ENCODE measurements around the gene PTPRE.

The PTPRE gene

GRCh38 chr10:128029731-128030369 is 122.9 kb downstream of the PTPRE start:
- DNase-seq: no peak
- Mint-ChIP-seq H3K9me3 (no peaks in the 10 kb centered on the region), H3K4me3 (no peak overlapping the region), H3K27ac (peak overlapping the region; percentile 57 to 69), H3K27me3 (no peaks in the 10 kb centered on the region), H3K4me1 (peaks cover 49% of the 10 kb centered on the region)
- no peak for ATAC-seq

DNA sequence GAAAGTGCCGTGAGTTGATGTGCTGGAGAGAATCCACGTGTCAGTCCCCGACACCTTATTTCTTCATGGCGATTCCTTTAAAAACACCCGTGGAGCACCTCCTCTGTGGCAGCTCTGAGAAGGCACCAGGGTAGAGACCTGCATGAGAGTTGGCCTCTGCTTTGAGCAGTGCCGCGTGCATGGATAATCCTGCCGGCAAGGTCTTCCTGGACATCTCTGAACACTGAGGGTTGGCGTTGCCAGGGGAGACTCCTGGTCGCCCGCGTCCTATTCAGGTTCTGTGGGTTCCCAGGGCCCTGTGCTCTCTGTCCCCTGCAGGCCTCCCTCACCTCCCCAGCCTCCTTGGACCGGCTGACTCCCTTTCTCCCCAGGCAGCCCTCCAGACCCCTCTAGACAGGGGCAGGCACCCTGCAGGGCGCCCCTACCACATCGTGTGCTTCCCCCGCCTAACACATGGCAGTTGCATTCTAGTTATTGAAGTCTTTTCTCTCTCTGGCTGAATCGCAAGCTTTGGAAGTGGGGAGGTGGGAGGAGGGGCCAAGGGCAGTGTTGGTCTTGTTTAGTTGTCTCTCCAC is 123.7 kb downstream of the PTPRE start:
- Mint-ChIP-seq H3K4me1 (peaks cover 49% of the 10 kb centered on the region), H3K4me3 (no peak overlapping the region), H3K27me3 (no peaks in the 10 kb centered on the region), H3K9me3 (no peaks in the 10 kb centered on the region), H3K27ac (peak overlapping the region in 1 of 2 donors; percentile 78)
- ATAC-seq (peak; percentile 17), DNase-seq (no peak)

DNA sequence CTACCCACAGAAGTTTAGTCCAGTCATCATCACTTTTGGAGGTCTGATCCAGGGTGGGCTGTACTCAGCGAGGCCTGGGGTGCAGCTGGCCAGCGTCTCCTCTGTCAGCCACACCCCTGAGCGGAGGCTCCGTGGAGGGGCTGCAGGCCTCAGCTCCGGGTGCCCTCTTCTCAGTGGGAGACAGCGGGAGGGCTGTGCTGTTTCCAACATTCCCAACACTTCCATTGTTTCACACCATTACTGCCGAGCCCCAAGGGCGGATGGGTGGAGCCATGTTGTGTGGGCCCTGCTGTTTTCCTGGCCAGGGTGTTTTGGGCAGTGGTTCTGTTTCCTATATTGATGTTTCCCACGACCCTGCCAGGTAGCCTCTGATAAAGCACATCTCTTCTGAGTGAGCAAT is 124.3 kb downstream of the PTPRE start:
- H3K4me1 Mint-ChIP-seq: peaks cover 49% of the 10 kb centered on the region
- H3K27ac Mint-ChIP-seq: peak overlapping the region in 1 of 2 donors; percentile 76
- no peaks in the 10 kb centered on the region for H3K27me3 Mint-ChIP-seq
- DNase-seq: no peak
- H3K4me3 Mint-ChIP-seq: no peak overlapping the region
- no peak for ATAC-seq
- no peaks in the 10 kb centered on the region for H3K9me3 Mint-ChIP-seq

GRCh38 chr10:128032466-128032865 is 125.6 kb downstream of the PTPRE start:
- Mint-ChIP-seq H3K27me3 (no peaks in the 10 kb centered on the region), H3K9me3 (no peaks in the 10 kb centered on the region), H3K4me3 (no peak overlapping the region), H3K4me1 (peaks cover 42% of the 10 kb centered on the region), H3K27ac (peak overlapping the region in 1 of 2 donors; percentile 7)
- ATAC-seq: no peak
- DNase-seq: no peak

GRCh38 chr10:128035557-128035973 is 128.7 kb downstream of the PTPRE start:
- peaks cover 15% of the 10 kb centered on the region for H3K4me1 Mint-ChIP-seq

GRCh38 chr10:128036011-128036615 is 129.2 kb downstream of the PTPRE start:
- peaks cover 15% of the 10 kb centered on the region for H3K4me1 Mint-ChIP-seq
- DNase-seq (no peak), ATAC-seq (no peak)
- no peak overlapping the region for H3K4me3 Mint-ChIP-seq
- peak overlapping the region; percentile 34 to 69 for H3K27ac Mint-ChIP-seq
- no peaks in the 10 kb centered on the region for H3K27me3 Mint-ChIP-seq
- no peaks in the 10 kb centered on the region for H3K9me3 Mint-ChIP-seq

More at GRCh38 chr10:128035557-128035973, 128.7 kb downstream of the PTPRE start:
- Mint-ChIP-seq H3K27ac (no peak overlapping the region), H3K4me3 (no peak overlapping the region), H3K9me3 (no peaks in the 10 kb centered on the region), H3K27me3 (no peaks in the 10 kb centered on the region)
- DNase-seq (peak; percentile 52 to 58), ATAC-seq (peak; percentile 72)

GRCh38 chr10:128036746-128037543 is 130.0 kb downstream of the PTPRE start:
- no peaks in the 10 kb centered on the region for H3K9me3 Mint-ChIP-seq
- peak overlapping the region in 1 of 2 donors; percentile 49 for H3K27ac Mint-ChIP-seq
- DNase-seq (no peak), ATAC-seq (no peak)
- no peak overlapping the region for H3K4me3 Mint-ChIP-seq
- H3K4me1 Mint-ChIP-seq: peaks cover 18% of the 10 kb centered on the region
- no peaks in the 10 kb centered on the region for H3K27me3 Mint-ChIP-seq

DNA sequence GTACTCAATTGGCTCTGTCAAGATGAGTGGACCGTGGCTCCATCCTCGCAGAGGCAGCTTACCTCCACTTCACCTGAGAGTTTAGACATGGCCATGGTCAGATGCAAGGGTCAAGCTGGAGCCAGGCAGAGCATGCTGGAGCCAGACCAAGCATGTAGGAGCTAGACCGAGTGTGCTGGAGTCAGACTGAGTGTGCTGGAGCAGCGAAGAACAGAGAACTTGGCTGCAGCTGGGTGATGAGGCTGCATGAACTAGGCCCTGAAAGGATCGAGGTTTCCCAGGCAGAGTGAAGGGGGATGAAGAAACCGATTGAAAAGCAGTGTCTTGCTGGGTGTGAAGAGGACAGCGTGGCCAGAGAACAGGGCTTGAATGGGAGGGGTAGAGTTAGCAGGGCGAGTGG is 133.2 kb downstream of the PTPRE start:
- DNase-seq (no peak), ATAC-seq (no peak)
- H3K4me3 Mint-ChIP-seq: no peak overlapping the region
- peaks cover 26% of the 10 kb centered on the region for H3K4me1 Mint-ChIP-seq
- H3K27ac Mint-ChIP-seq: peak overlapping the region in 1 of 2 donors; percentile 50
- H3K9me3 Mint-ChIP-seq: no peaks in the 10 kb centered on the region
- no peaks in the 10 kb centered on the region for H3K27me3 Mint-ChIP-seq

DNA sequence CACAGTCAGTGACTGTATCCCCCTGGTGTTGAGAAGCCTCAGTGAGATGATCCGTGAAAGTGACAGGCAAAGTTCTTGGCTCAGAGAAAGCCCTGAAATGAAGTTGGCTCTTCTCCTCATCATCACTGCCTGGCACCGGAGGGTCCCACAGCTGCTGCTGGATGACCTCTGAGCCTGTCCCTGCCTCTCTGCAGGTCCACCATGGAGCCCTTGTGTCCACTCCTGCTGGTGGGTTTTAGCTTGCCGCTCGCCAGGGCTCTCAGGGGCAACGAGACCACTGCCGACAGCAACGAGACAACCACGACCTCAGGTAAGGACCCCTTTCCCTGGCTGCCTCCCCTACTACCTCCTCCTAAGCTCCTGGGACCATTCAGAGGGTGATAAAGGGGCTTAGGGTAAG is 133.8 kb downstream of the PTPRE start:
- no peaks in the 10 kb centered on the region for H3K9me3 Mint-ChIP-seq
- DNase-seq (no peak), ATAC-seq (no peak)
- H3K27ac Mint-ChIP-seq: no peak overlapping the region
- no peak overlapping the region for H3K4me3 Mint-ChIP-seq
- no peaks in the 10 kb centered on the region for H3K27me3 Mint-ChIP-seq
- peaks cover 28% of the 10 kb centered on the region for H3K4me1 Mint-ChIP-seq

GRCh38 chr10:128042131-128042610 is 135.3 kb downstream of the PTPRE start:
- no peak for DNase-seq
- H3K9me3 Mint-ChIP-seq: no peaks in the 10 kb centered on the region
- ATAC-seq: no peak

DNA sequence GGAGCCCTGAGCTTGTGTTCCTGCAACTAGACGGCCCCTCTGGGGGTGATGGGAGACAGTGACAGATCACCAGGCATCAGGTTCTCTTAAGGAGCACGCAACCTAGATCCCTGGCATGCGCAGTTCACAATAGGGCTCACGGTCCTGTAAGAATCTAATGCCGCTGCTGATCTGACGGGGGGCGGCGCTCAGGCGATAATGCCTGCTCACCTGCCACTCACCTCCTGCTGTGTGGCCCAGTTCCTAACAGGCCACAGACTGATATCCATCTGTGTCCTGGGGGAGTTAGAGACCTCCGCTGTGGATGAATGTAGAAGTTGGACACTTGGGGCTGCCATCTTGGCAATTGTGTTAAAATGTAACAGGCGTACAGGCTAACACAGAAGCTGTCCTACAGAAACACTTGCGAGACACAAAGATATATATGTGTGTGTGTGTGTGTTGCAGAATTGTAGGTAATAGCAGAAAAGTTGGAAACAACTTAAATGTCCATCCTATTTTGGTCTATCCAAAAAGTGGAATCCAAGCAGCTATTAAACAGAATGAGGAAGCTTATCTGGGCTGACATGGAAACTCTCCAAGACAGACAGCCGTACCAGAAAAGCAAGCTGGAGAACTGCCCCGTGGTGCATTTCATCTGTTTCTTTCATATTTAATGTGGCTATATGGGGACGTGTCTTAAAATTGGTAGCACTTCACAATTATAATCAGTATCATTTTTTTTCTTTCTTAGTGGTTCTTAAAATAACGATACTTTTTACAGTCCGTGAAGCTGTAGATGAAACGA is 136.5 kb downstream of the PTPRE start:
- Mint-ChIP-seq H3K9me3 (no peaks in the 10 kb centered on the region), H3K27me3 (no peaks in the 10 kb centered on the region), H3K4me3 (no peak overlapping the region), H3K4me1 (peaks cover 38% of the 10 kb centered on the region), H3K27ac (no peak overlapping the region)
- no peak for DNase-seq
- no peak for ATAC-seq

More at GRCh38 chr10:128042131-128042610, 135.3 kb downstream of the PTPRE start:
- H3K27ac Mint-ChIP-seq: no peak overlapping the region
- peaks cover 31% of the 10 kb centered on the region for H3K4me1 Mint-ChIP-seq
- H3K27me3 Mint-ChIP-seq: no peaks in the 10 kb centered on the region
- H3K4me3 Mint-ChIP-seq: no peak overlapping the region

DNA sequence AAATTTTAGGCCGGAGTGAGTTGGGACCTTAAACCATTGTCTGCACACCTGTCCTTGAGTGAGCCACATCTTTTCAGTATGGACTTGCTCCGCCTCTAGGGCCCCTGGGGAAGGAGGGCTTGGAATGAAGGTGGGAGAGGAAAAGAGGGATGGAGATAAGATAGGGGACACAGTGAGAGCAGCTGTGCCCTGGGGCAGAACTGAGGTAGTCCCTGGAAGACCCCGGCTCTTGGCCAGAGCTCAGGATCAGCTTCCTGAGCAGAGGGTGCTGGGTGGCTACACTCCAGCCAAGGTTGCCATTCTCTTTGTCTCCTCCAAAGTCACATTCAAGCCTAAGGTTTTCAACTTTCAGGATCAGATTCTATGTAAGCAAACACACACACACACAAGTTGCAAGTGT is 137.3 kb downstream of the PTPRE start:
- no peaks in the 10 kb centered on the region for H3K9me3 Mint-ChIP-seq
- DNase-seq (no peak), ATAC-seq (no peak)
- no peak overlapping the region for H3K4me3 Mint-ChIP-seq
- peaks cover 46% of the 10 kb centered on the region for H3K4me1 Mint-ChIP-seq
- H3K27me3 Mint-ChIP-seq: no peaks in the 10 kb centered on the region
- H3K27ac Mint-ChIP-seq: no peak overlapping the region

DNA sequence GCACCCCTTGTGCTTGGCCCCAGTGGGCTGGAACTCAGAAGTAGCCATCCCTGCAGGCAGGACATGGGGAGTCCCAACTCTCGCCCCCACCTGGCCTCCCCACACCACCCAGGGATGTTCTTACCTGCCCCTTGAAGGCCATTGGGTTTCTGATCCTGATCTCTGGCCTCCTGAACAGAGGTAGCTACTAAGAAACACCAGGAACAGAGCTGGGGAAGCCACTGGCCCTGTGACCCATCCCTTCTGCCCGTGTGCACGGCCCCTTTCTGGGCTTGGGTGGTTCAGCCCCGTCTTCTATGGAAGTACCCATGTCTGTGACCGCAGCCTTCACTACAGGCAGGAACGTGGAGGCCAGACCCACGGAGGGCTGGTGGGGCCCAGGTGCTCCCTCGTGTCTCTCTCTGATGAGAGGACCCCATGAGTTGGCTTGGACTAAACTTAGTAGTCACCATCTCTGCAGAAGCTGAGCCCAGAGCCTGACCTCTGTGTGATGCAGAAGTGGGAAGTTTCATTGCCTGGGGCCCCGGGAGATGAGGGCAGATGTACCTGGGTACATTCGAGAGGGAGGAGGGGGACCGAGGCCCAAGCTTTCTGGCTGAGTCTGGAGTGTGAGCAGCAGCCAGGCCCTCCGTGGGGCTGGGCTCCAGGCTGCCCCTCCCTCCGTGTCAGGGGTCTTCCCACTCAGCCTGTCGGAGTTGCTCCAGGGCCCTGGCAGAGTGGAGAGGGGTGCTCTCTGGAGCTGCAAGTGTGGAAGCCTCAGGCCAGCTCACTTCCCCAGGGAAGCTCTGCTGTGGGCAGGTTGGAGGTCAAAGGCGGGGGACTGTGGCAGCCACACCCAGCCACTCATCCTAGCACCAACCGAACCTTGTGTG is 138.3 kb downstream of the PTPRE start:
- Mint-ChIP-seq H3K9me3 (no peaks in the 10 kb centered on the region), H3K4me1 (peaks cover 56% of the 10 kb centered on the region), H3K27ac (peak overlapping the region; percentile 42 to 91), H3K27me3 (no peaks in the 10 kb centered on the region), H3K4me3 (peak overlapping the region in 1 of 2 donors; percentile 39)
- DNase-seq: no peak
- no peak for ATAC-seq

DNA sequence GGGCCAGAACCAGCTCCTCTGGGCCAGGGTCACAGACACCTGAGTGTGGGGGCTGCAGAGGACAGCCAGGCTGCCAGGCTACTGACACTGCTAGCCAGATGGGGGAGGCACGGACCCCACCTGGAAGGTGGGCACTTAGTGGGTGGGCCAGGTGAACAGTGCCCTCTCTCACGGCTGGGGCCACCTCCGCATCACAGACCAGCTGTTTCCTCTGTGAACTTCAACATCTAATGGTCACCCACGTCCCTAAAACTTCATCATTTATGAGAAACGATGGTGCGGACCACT is 138.9 kb downstream of the PTPRE start:
- Mint-ChIP-seq H3K4me1 (peaks cover 62% of the 10 kb centered on the region), H3K27me3 (no peaks in the 10 kb centered on the region), H3K9me3 (no peaks in the 10 kb centered on the region), H3K4me3 (peak overlapping the region; percentile 90 to 98), H3K27ac (peak overlapping the region; percentile 91 to 92)
- DNase-seq: no peak
- no peak for ATAC-seq

Measured in stimulated activated naive CD8-positive, alpha-beta T cell treated with anti-CD3 and anti-CD28 coated beads, Interleukin-15, amount 100 ng/mL, for 72 hours (primary cell).